ENCODE measurements around the gene PTPRD. TPM values are rescaled to one million over a fixed set of nuclear protein-coding genes. Genes with fewer than 3 reads are reported as not detected.

PTPRD gene
- total RNA-seq, 1 experiment from 2014 or later = 0.02 TPM

DNA sequence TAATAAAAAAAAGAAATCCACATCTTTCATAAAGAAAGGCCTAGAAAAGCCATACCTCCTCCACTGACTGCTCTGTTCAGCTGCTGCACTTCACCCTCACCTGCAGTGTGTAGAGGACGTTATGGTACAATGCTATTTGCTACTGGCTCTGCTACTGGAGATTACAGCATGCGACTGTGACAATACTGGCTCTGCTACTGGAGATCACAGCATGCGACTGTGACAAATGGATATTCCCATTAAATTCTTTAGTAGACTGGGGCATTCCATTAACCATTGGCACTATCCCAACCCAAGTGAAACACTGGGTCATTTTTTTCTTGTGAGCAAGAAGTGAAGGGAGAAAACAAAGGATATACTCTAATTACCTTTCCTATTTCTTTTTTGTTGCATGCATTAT lies 1749.7 kb downstream of the PTPRD start (continued):
- no peak for TF ChIP-seq ATF3 (IDR thresholded peaks at IDR 0.05)
- no peak for TF ChIP-seq RAD21 (IDR thresholded peaks at IDR 0.05; ENCODE audit: low read depth)
- no peak for TF ChIP-seq SRF (IDR thresholded peaks at IDR 0.05; ENCODE audit: low read depth)
- TF ChIP-seq SIN3A (IDR thresholded peaks at IDR 0.05; ENCODE audit: low read depth) = no peak
- no peak for TF ChIP-seq FOSL1 (IDR thresholded peaks at IDR 0.05; ENCODE audit: low read depth)
- no peak for TF ChIP-seq SP1 (IDR thresholded peaks at IDR 0.05; ENCODE audit: low read depth)
- no peak for TF ChIP-seq ZFX (IDR thresholded peaks at IDR 0.05)
- TF ChIP-seq CBX3 (IDR thresholded peaks at IDR 0.05; ENCODE audit: low read depth) = no peak
- no peak for TF ChIP-seq POLR2AphosphoS5 (IDR thresholded peaks at IDR 0.05; ENCODE audit: low read depth, low read length)

GRCh38 chr9:8860925-8861324 lies 1751.9 kb downstream of the PTPRD start:
- ChIA-PET RAD21 (ENCODE audit: low non-redundant PET in 1 of 2, low total read pairs in 2 of 2, uncharacterized antibody in 2 of 2, unreplicated experiment in 2 of 2) (no interaction called here), CTCF (no interaction called here), POLR2A (no interaction called here)
- Histone ChIP-seq H3K9me3 (ENCODE audit: control insufficient read depth in 1 of 2, insufficient read depth in 1 of 2, low read depth in 1 of 2, low read length in 2 of 2) (peaks cover 0 to 6% of the 10 kb centered on the region in 2 experiments; a peak in 2 of 4 replicates), H2AFZ (ENCODE audit: low read depth, low read length, poor library complexity, severe bottlenecking) (no peak overlapping the region), H3K9ac (ENCODE audit: low read length) (no peak overlapping the region), H3K36me3 (ENCODE audit: control insufficient read depth in 1 of 2, insufficient read depth in 2 of 2, low read length in 2 of 2) (no peaks in the 10 kb centered on the region), H3K27me3 (ENCODE audit: insufficient read depth, low read length) (no peaks in the 10 kb centered on the region), H4K20me1 (ENCODE audit: insufficient read depth) (no peaks in the 10 kb centered on the region), H3K9me2 (ENCODE audit: insufficient read depth) (no peaks in the 10 kb centered on the region), H3K4me1 (ENCODE audit: control insufficient read depth in 1 of 2, insufficient read depth in 2 of 2, low read length in 2 of 2) (no peaks in the 10 kb centered on the region), H3K4me3 (replicated peaks in 1 of 2; ENCODE audit: low read depth in 1 of 2, low read length in 2 of 2) (no peak overlapping the region), H3K79me2 (ENCODE audit: insufficient read depth, low read length) (no peaks in the 10 kb centered on the region), H3K27ac (ENCODE audit: low read depth, low read length) (no peak overlapping the region), H3K4me2 (ENCODE audit: low read length) (no peak overlapping the region)
- TF ChIP-seq SP1 (IDR thresholded peaks at IDR 0.05; ENCODE audit: low read depth) = no peak
- no TSS peak for BruUV-seq (replicated peaks)
- intact Hi-C loops (cut with micrococcal nuclease) = no loop called here
- DNase-seq (ENCODE audit: low read depth, low spot score) = no peak
- no peak for ATAC-seq

DNA sequence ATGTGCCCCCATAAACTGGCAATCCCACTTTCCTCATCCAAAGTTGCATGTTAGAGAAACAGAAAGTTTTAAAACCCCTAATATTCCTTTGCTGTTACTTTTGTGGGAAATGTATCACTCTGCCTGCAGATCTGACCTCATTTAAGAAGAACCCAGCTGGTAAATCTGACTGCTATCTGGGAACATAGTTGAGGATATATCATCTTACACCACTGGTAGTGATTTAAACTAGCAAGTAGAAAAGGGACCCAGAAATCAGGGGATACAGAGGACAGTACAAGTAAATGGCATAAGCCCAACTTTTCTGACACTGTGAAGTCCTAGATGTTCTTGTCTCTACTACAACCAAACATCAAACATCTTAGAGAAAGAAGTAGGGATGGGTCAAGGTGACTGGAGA lies 1752.7 kb downstream of the PTPRD start:
- ChIA-PET CTCF (no interaction called here), POLR2A (no interaction called here)

More for the DNA sequence above, 1752.7 kb downstream of the PTPRD start:
- Histone ChIP-seq H3K4me2 (ENCODE audit: low read length) (no peak overlapping the region), H3K27ac (ENCODE audit: low read depth, low read length) (no peak overlapping the region), H4K20me1 (ENCODE audit: insufficient read depth) (no peaks in the 10 kb centered on the region), H3K36me3 (ENCODE audit: control insufficient read depth in 1 of 2, insufficient read depth in 2 of 2, low read length in 2 of 2) (no peaks in the 10 kb centered on the region), H3K4me1 (ENCODE audit: control insufficient read depth in 1 of 2, insufficient read depth in 2 of 2, low read length in 2 of 2) (no peaks in the 10 kb centered on the region), H3K27me3 (ENCODE audit: insufficient read depth, low read length) (no peaks in the 10 kb centered on the region), H3K9ac (ENCODE audit: low read length) (no peak overlapping the region), H3K9me2 (ENCODE audit: insufficient read depth) (no peaks in the 10 kb centered on the region), H2AFZ (ENCODE audit: low read depth, low read length, poor library complexity, severe bottlenecking) (no peak overlapping the region), H3K79me2 (ENCODE audit: insufficient read depth, low read length) (no peaks in the 10 kb centered on the region), H3K9me3 (ENCODE audit: control insufficient read depth in 1 of 2, insufficient read depth in 1 of 2, low read depth in 1 of 2, low read length in 2 of 2) (peaks cover 5 to 6% of the 10 kb centered on the region in 2 experiments; a peak in 2 of 4 replicates), H3K4me3 (replicated peaks in 1 of 2; ENCODE audit: low read depth in 1 of 2, low read length in 2 of 2) (no peak overlapping the region)
- BruUV-seq (replicated peaks) = no TSS peak
- DNase-seq (ENCODE audit: low read depth, low spot score) = no peak
- intact Hi-C loops (cut with micrococcal nuclease) = no loop called here
- TF ChIP-seq ELF1 (IDR thresholded peaks at IDR 0.05; ENCODE audit: borderline replicate concordance, low read depth) = no peak
- no peak for TF ChIP-seq SIN3A (IDR thresholded peaks at IDR 0.05; ENCODE audit: low read depth)
- no peak for TF ChIP-seq POLR2AphosphoS5 (IDR thresholded peaks at IDR 0.05; ENCODE audit: low read depth, low read length)
- TF ChIP-seq TCF7L2 (IDR thresholded peaks at IDR 0.05; ENCODE audit: borderline replicate concordance, extremely low read depth, insufficient read depth, insufficient read length) = no peak
- TF ChIP-seq EZH2phosphoT487 (IDR thresholded peaks at IDR 0.05; ENCODE audit: borderline replicate concordance) = no peak
- TF ChIP-seq CBX3 (IDR thresholded peaks at IDR 0.05; ENCODE audit: low read depth) = no peak
- no peak for TF ChIP-seq ZFX (IDR thresholded peaks at IDR 0.05)
- TF ChIP-seq JUND (IDR thresholded peaks at IDR 0.05) = no peak
- no peak for TF ChIP-seq ATF3 (IDR thresholded peaks at IDR 0.05)
- TF ChIP-seq, protein P1, sequence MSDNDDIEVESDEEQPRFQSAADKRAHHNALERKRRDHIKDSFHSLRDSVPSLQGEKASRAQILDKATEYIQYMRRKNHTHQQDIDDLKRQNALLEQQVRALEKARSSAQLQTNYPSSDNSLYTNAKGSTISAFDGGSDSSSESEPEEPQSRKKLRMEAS (IDR thresholded peaks at IDR 0.05) = no peak
- TF ChIP-seq ZBTB33 (IDR thresholded peaks at IDR 0.05; ENCODE audit: extremely low read depth, insufficient replicate concordance, low read length) = no peak
- no peak for ATAC-seq
- RAD21 ChIA-PET (ENCODE audit: low non-redundant PET in 1 of 2, low total read pairs in 2 of 2, uncharacterized antibody in 2 of 2, unreplicated experiment in 2 of 2) = no interaction called here
